ENCODE data around the gene PDE4D.
"Not testable (repeated sequence)": the region's sequence is repeated elsewhere in the genome, so short reads cannot be mapped to it uniquely, and the experiment has no call there.

The PDE4D gene

GRCh38 chr5:59393585-59394420 lies 499.7 kb downstream of the PDE4D start:
- no peak for DNase-seq

DNA sequence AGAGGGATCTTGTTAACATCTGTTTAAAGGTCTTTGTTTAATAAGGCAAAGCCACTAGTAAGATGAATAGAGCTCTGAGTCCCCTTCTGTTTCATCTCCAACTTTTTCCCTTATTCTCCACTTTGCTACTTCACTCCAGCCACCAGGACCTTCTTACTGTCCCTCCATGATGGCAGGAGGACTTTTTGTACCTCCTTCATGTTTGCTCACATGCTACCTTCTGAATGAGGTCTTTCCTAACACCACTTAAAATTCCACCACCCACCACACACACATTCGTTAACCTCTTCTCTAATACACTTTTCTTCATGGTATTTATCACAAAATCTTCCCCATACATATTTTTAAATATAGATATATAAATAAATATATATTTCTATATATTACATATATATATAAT lies 501.9 kb downstream of the PDE4D start:
- DNase-seq = no peak

DNA sequence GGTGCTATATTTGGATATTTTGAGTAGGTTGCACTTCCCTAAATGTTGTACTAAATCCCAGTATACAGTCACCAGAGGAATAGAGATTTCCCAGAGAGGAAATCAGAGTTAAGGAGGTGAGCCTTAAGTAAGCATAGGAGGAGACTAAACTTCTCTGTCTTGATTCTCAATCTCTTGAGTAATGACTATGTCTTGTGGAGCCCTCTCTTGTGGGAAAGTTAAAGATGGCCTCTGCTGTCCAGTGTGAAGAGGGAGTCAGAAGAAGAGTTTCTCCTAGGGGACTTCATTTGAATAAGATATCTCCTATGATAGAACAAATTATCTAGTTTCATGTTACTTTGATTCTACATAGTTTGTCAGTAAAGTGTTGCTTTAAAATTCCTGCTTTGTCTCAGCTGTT lies 502.5 kb downstream of the PDE4D start:
- no peak for DNase-seq

- peak; percentile 32 for DNase-seq
These were observed 503.4 kb downstream of the PDE4D start for GRCh38 chr5:59390074-59390659.

GRCh38 chr5:59387127-59387526 lies 506.4 kb downstream of the PDE4D start:
- DNase-seq = no peak

GRCh38 chr5:59385700-59386099 lies 507.8 kb downstream of the PDE4D start:
- DNase-seq = no peak

GRCh38 chr5:59380350-59380951 lies 513.1 kb downstream of the PDE4D start:
- peak; percentile 40 for DNase-seq

GRCh38 chr5:59374036-59374435 lies 519.5 kb downstream of the PDE4D start:
- DNase-seq = not testable (repeated sequence)

DNA sequence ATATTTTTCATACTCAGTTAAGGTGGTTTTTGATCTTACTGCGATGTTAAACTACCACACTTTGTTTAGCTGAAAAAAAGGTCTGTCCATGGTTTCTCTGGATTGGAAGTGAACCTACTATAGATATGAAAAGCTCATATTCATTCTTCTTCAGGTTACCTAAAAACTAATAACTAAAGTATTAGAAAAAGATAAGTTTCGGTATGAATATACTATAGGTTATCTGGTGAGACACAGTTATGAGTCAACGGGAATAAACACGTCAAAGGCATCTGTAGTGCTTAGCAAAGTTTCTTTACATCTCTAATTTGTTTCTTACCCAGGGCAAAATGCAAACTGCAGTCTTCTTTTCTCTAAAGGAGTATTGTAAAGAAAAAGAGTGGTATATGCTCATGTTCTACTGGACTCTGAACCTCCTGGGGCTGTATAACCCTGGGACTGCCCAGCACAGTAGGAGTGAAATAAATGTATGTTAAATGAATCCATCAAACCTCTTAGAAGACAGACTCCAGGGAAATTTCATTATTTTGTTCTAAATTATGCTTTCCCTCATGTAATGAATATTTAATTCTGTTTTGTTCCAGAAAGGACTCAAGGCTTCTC lies 521.9 kb downstream of the PDE4D start:
- no peak for DNase-seq

DNA sequence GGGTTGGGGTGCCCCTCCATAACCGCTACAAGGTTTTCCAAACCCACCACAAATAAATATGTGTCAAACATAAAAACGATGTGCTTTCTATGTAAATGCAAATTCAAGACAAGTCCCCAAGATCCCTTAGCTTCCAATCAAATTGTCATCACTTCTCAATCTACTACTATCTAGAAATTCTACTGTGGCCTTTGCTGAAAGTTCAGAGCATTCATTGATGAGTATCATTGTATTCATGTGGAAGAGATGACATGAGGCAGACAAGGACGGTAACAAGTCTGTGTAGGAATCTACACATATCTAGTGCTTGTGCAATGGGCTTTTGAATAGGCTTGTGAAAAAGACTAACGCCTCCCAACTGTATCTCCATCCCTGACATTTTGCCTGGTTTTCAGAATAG lies 524.6 kb downstream of the PDE4D start:
- no peak for DNase-seq

DNA sequence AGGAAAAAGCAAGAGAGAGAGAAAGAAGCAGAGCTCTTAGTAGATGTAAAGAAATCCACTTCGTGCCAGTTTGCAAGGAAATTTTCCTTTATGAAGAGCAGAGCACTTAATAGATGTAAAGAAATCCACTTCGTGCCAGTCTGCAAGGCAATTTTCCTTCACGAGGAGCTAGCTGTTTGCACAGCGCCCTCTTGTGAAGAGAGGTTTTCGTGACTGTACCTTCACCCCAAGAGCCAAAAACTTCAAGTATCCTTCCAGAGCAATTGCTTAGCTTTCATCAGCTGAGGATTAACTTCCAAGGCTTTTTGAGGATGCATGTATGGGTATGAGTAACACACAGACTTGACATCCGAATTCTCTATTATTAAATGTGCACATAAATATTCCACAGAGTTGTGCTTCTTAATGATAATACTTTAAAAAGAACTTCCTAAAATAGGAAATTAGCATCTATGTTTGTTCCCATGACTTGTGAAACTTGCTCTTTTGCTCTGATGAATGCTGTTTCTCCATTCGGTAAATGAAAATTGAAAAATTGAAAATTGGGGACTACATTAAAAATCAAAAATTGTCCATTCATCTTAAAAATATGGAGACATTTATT lies 525.6 kb downstream of the PDE4D start:
- peak; percentile 32 for DNase-seq

- DNase-seq = no peak
These were observed 526.7 kb downstream of the PDE4D start for GRCh38 chr5:59366784-59367183.

DNA sequence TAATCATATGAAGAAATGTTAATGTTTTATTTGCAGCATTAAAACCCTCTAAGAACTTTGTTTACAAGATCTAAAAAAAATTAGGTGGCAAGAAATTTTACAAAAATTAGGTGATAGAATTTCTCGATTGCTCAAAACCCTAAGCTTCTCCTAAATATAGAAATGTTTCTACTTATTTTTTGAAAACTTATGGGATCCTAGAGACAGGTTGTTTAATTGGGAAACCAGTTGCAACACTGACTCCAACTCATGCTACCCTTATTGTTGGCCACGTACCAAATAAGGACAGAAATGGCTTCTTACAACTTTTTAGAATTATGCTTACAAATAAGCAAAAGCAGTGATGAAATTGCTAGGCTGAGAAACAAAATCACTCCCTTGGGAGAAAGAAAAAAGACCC lies 531.1 kb downstream of the PDE4D start:
- DNase-seq = no peak

DNA sequence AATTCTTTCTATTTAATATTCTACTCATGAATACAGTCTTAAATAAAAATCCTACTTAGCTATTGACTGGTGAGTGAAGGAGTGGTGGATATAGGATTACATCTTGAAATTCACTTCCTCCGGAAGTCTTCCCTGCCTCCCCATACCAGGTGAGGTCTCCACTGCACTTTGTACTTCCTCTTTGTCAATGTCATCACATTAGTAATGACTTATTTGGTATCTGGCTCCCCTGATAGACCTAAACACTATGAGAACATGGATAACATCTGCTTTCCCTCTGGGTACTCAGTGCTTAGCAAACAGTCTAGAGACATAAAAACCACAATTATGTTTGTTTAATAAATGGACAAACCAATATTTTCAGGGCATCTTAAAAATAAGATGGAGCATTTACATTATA lies 532.1 kb downstream of the PDE4D start:
- no peak for DNase-seq

DNA sequence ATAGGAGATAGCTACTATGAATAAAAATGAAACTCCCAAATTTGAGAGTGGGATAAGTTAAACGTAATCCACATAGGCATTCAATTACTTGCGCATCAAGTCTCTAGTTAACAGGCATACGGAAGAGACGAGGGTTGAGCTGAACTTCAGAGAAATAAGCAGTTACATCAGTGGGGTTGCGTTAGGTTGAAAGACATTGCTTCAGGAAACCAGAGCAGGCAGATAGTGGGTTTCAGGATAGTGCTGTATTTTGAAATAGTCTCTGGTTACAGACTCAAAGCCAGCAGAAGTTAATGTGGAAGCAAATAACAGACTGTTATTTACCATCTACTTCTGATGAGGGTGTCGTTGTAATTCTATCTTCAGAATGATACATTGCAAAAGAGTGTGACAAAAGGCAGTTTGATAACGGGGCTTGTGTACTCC lies 533.4 kb downstream of the PDE4D start:
- DNase-seq = no peak

DNA sequence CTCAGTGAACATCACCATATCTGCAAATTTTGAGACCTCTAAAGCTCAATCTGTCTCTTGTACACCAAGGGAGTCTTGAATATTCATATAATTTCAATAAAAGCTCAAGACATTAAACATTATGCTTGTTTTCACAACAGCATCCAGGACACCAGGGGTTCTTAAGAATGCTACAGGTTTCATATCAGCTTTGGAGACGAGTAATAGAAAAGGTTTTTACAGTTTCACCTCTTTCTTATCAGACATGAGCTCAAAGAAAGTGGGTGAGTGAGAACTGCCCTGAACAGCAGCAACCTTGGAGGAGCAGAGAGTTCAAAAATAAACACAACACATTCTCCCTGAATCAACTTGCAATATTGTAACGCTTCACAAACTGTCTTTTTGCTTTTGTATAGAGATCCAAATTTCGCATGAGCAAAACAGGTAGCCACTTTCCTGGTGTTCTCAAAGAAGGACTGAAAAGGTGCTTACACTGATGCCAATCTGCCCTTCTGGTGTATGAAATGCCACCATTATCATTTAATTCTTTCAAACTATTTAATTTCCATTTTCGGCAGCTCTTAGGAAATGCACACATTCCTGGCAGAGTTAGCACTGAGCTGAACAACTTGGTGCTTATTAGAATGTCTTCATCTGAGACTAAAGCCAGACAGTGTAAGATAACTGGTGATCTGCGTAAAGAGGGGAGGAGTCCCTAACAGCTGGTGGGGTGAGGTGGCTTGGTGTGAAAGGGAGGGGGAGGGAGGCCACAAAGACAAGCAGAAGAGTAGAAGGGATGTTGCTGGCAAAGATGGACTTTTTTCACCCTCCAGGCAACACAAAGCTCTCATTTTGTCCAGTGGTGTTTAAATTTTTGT lies 535.3 kb downstream of the PDE4D start:
- DNase-seq = no peak

DNA sequence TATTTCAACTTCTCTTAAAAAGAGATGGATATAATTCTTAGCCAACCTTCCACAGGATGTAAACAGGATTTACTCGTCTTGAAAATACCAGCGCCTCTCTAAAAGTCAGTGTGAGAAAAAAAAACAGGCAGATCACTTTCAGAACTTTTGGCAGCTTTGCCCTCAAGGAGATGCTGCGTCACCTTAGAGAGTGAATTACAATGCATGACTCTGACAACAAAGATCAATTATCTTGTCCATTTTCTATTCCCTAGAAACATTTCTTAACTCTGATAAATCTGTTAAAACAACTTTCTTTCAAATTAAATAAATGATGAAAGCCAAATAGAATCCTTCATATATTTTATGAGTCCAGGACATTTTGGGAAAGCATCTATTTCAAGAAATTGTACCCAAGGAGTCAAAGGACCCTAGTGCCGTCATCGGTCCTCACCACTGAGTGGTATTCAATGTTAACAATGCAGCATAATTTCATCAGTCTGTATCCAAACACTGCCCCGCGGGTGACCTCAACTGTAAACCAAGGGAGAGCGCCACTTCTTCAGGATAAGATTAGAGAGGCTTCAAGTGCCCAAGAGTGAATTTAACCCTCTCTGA lies 536.0 kb downstream of the PDE4D start:
- no peak for DNase-seq

DNA sequence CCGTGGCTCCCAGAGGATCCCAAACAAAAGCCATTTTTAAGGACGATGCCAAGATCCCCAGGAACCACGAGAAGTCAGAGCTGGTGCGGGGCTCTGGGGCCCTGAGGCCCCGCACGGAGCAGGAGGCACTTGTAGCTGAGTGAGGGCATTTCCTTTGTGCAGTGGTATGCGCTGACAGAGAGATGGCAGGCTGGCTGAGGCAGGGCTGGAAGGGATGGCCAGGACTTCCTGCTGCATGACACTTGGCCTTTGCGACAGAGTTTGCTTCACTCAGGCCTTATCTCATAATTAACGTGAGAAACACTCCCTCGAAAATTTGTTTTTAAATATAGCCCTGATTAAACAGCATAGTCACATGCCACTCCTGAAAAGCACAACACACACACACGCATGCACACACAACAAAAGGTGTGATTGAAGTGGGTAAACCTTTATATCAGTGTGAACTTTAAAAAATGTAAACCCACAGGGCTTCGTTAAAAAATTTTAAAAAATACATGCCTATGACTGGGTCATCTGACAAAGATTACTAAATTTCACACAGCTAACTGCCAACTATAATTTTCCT lies 536.6 kb downstream of the PDE4D start:
- DNase-seq = no peak

GRCh38 chr5:59354811-59355210 lies 538.7 kb downstream of the PDE4D start:
- no peak for DNase-seq

DNA sequence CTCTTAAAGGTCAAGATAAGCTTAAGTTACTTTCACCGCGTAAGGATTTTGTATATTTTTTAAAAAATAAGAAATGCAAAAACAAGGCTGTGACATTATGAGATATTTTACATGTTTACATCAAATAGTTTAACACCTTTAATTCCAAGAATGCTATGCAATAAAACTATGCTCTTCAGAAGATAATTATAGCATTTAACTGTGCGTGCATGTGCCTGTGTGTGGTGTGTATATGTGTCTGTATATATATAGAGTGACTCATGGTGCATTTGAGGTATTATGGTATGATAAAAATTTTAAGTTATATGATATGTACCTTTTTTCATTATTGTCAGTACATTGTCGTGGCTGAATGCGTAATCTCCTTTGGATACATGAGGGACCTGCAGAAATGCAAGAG lies 539.3 kb downstream of the PDE4D start:
- DNase-seq = no peak

DNA sequence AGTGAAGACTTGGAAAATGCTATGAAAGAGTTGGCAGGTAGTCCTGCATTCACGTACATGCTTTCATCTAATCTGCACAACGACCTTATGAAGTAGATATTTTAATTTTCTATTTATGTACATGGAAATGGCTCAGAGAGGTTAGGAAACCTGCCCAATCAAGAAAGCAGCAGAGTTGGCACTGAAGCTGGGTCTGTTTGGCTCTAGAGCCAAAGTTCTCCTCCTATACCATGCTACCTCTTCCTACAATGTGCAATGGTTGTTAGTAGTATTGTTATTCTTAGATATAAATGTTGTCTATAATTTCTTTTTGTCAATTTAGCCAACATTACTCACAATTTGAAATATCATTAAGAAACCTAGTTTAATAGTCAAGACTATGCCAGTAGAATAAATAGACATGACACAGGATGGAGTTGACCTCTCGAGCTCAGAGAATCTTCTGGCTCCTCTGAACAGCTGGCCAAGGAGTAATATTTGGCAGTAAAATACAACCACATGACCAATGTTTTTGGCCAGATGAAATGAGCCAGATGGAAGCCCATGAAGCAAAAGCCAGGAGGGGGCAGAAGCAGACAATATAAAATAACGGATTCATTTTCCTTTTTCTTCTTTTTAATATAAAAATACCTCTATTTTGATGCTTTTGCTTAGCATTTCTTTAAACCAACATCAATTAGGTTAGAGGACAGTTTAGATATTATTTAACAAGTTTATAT lies 542.3 kb downstream of the PDE4D start:
- no peak for DNase-seq

Data from CD4-positive, alpha-beta T cell treated with Interleukin-4 for 4 hours (primary cell).